GM21528 (cell line): ENCODE results near the gene F10.
"Not testable (repeated sequence)": the region's sequence is repeated elsewhere in the genome, so short reads cannot be mapped to it uniquely, and the experiment has no call there.

Experiments
- ATAC-seq: cut with Tn5 transposase; IDR thresholded peaks from one replicate; pipeline ENCODE4 v1.9.1; 2021; ENCODE audit warnings: mild to moderate bottlenecking, moderate library complexity; ENCODE audit not compliant: unreplicated experiment, low FRiP score

F10 gene

GRCh38 chr13:113098162-113098732 is 24.4 kb upstream of the F10 start:
- ATAC-seq, result no peak

- ATAC-seq, result no peak
Measured at GRCh38 chr13:113099142-113099541, 23.5 kb upstream of the F10 start.

DNA sequence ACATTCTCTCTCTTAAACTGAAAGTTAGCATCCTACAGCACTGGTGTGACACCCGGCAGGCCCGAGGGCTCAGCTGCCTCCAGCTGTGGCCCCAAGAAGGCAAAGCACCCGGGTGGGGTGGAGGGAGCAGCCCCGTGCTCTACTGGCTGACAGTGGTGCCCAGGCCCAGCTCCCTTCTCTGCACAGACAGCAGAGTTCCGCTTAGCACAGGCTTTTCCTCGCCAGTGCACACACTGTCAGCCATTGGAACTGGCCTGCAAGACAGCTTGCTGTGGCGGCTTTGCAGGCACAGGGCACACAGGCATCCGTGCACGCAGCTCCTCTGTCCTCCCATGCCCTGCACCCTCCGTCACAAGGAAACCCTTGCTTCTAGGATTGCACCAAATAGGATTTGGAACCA is 20.3 kb upstream of the F10 start:
- ATAC-seq, result not testable (repeated sequence)

DNA sequence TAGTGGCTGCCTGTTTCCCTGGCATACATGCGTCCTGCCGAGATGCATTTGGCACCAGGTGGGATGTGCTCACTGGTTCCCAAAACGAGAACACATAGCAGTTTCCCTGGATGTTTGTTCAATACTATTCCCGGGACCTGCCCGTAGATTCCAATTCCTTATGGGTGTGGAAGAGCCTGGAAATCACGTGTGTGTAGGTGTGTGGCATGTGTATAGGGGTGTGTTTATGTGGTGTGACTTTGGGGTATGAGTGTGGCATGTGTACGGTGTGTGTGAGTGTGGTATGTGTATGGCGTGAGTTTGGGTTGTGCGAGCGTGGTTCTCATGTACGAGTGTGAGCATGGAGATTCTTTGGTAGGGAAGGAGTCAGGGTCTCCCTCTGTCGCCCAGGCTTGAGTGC is 19.9 kb upstream of the F10 start:
- no peak for ATAC-seq

GRCh38 chr13:113103646-113104045 is 19.0 kb upstream of the F10 start:
- ATAC-seq, result no peak

DNA sequence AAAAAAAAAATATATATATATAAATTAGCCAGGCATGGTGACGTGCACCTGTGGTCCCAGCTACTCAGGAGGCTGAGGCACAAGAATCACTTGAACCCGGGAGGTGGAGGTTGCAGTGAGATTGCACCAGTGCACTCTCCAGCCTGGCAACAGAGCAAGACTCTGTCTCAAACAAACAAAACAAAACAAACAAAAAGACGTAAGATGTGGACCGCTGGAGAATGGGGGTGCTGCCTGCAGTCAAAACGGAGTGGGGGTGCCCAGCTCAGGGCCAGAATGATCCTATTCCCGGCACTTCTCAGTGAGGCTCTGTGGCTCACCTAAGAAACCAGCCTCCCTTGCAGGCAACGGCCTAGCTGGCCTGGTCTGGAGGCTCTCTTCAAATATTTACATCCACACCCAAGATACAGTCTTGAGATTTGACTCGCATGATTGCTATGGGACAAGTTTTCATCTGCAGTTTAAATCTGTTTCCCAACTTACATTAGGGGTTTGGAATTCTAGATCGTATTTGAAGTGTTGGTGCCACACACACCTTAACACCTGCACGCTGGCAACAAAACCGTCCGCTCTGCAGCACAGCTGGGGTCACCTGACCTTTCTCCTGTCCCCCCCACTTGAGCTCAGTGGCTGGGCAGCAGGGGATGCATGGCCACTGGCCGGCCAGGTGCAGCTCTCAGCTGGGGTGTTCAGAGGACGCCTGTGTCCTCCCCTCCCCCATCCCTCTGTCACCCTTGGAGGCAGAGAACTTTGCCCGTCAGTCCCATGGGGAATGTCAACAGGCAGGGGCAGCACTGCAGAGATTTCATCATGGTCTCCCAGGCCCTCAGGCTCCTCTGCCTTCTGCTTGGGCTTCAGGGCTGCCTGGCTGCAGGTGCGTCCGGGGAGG is 17.3 kb upstream of the F10 start, which contains the start of gene F7:
TSS of gene F7 (plus strand) at position 760 of the 889 bp plus-strand sequence. CDS start at position 811, 51 bp downstream.
- no peak for ATAC-seq

DNA sequence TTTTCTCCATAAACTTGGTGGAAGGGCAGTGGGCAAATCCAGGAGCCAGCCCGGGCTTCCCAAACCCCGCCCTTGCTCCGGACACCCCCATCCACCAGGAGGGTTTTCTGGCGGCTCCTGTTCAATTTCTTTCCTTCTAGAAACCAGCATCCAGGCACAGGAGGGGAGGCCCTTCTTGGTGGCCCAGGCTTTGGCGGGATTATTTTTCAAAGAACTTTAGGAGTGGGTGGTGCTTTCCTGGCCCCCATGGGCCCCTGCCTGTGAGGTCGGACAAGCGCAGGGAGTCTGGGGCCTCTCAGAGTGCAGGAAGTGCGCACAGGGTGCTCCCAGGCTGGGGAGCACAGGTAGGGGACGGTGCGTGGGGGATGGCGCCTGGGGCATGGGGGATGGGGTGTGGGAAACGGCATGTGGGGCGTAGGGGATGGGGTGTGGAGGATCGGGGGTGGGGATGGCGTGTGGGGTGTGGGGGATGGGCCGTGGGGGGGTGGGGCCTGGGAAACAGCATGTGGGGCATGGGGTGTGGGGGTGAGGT is 16.6 kb upstream of the F10 start:
- ATAC-seq, result no peak

DNA sequence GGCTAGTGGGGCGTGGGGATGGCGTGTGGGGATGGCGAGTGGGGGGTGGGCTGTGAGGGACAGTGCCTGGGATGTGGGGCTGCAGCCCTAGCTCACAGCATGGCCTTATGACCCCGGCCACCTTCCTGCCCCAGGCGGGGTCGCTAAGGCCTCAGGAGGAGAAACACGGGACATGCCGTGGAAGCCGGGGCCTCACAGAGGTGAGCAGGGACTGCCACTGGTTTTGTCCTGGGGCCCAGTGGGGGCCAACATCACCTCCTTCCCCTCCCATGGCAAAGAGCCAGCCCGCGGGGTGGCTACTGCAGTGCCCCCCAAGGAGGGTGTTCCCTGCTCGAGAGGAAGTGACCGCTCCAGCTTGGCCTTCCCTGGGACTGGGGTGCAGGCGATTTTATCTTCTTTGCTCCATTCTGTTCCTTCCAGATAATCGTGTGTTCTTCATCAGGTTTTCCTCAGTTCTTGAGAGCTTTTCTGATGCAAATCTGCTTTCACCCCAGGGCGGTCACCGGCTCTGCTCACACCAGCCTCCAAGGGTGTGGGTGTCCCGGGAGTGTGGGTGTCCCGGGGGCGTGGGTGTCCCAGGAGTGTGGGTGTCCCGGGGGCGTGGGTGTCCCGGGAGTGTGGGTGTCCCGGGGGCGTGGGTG is 15.8 kb upstream of the F10 start:
- ATAC-seq, result no peak

DNA sequence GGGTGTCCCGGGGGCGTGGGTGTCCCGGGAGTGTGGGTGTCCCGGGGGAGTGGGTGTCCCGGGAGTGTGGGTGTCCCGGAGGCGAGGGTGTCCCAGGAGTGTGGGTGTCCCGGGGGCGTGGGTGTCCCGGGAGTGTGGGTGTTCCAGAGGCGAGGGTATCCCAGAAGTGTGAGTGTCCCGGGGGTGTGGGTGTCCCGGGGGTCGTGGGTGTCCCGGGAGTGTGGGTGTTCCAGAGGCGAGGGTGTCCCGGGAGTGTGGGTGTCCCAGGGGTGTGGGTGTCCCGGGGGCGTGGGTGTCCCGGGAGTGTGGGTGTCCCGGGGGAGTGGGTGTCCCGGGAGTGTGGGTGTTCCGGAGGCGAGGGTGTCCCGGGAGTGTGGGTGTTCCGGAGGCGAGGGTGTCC is 14.1 kb upstream of the F10 start:
- not testable (repeated sequence) for ATAC-seq

GRCh38 chr13:113109151-113110047 is 13.2 kb upstream of the F10 start:
- ATAC-seq, result no peak

DNA sequence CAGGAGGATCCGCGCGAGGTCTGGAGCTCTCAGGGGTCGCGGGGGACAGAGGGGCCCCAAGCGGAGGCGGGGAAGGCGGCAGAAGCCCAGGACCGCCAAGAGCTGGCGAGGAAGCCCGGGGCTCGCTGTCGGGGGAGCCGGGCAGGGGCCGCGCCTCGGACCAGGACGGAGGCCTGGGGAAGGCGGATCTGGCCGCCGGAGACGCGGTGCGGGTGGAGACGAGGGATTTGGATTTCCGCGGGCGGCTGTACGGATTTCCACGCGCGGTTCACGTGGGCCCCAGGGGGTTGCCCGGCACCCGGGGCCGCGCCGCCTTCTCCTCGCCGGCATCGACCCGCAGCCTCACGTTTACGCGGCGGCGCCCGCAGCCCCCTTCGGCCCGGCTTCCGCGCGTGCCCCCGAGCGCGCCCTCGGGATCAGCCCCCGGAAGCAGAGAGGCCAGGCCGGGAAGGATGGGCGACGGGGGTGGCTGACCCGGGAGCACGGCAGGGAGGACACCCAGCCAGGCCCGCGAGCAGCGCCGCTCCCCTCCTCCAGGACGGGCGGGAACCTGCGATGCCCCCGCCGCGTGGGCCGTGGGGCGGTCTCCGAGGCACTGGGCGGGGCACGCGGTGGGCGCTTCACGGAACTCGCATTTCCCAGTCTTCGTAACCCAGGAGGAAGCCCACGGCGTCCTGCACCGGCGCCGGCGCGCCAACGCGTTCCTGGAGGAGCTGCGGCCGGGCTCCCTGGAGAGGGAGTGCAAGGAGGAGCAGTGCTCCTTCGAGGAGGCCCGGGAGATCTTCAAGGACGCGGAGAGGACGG is 12.3 kb upstream of the F10 start:
- no peak for ATAC-seq

DNA sequence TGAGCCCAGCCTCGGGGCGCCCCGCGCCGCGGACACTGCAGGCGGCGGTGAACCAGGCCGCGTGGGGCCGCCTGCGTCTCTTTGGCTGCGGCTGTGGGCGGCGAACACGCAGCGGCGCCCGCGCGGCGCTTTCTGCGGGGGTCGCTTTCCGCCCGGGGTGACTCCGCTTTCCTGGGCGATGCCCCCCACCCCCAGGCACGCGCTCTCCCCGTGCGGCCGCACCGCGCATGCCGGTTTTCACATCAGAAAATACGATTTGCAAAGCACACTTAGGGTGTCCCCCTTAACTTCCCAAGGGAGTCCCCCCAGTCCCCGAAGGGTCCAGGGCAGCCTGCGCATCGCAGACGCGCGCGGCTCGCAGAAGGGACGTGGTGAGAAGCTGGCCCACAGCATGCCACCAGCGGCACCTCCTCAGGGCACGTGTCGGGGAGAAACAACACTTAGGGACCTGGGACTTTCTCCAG is 11.7 kb upstream of the F10 start:
- no peak for ATAC-seq

- not testable (repeated sequence) for ATAC-seq
Measured at GRCh38 chr13:113111821-113112220, 10.8 kb upstream of the F10 start.

GRCh38 chr13:113112475-113112874 is 10.1 kb upstream of the F10 start:
- not testable (repeated sequence) for ATAC-seq

DNA sequence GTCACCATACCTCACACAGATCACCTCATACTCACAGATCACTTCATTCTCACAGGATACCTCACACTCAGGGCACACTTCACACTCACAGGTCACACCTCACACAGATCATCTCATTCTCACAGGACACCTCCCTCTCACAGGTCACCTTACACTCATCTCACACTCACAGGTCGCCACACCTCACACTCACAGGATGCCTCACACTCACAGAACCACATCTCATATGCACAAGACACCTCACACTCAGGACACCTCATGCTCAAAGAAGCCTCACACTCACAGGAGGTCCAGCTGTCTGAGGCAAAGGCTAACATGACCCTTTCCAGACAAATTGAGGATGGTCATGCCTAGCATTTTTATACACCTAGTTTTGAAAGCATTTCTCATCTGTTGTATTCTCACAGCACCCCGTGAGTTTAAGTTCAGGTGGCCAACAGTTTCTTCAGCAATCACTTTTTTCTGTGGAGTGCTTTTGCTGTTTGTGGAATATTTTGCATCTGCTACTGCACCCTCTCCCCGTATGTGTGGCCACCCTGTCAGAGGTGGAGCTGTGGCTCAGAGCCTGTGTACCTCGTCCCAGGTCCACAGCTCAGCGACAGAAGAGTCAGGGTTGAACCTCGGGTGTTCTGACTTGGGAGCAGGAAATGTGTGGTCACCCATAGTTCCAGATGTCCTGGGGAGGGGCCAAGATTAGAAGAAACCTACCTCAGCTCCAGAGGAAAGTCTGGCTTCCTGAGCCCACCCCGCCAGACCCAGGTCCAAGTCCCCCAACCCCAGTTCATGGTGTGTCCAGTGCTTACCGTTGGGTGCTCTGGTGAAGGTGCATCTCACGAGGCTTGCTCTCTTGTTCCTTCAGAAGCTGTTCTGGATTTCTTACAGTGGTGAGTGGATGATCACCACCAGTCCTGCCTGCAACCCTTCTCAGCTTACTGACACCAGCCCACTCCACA is 9.4 kb upstream of the F10 start:
- ATAC-seq, result no peak

GRCh38 chr13:113113846-113114271 is 8.7 kb upstream of the F10 start:
- no peak for ATAC-seq

DNA sequence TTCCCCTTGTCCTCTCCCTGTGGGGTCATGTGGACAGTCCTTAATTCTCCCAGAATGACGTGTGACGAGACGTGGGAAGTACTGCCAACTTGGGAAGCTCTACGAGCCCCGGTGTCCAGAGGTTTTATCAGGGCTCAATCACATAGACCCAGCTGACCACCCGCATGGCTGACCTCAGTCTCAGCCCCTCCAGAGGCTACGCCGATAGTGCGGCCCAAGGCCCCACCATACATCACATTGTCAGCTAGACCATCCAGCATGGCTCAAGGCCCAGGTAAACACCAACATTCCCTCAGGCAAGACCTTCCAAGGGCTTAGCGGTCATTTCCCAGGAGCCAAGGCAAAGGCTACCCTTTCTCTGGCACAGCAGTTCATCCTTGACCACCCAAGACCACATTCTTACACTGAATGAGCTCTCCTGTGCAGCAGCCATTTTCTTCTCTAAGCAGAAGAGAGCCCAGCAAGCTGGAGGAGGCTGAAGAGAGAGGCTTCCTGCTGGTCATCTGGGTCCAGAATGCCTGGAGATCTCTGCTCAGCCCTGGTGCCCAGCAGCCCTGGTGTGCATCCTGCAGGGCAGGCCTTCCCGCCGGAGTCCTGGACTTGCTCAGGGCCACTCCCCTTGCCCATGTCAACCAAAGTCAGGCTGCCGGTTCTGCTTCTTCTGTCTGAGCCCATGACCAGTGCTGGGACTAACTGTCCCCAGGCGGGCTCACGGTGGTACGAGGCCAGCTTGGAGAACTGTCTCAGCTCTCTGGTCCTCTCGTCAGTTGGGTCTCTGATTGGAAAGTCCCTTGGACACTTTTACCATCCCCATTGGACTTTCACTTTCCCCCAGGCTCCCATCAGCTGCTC is 7.9 kb upstream of the F10 start:
- ATAC-seq, result no peak
